ENCODE data around the gene GJA4.

Gene GJA4

DNA sequence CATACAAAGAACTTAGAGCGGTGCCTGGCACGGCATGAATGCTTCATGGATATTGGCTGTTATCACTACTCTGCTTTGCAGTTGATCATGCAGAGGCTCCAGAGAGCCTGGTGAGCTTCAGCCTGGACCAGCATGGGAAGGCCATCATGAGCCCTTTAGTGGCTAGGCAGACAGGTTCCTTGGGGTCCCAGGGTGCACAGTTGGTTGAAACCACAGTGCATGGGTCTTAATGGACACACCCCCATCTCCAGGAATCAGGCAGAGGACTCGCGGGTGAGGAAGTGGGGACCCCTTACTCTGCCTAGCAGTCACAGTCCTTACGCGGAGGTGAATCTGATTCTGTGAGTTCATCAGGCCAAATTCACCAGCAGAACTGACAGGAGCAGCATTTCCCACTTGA is 36.8 kb upstream of the GJA4 start:
- Histone ChIP-seq H3K27ac (ENCODE audit: low read depth, low read length) (no peak overlapping the region), H3K4me3 (ENCODE audit: low read length) (no peak overlapping the region), H3K9ac (ENCODE audit: low read depth, low read length) (no peak overlapping the region), H3K36me3 (ENCODE audit: insufficient read depth, low read length) (no peaks in the 10 kb centered on the region), H3K27me3 (ENCODE audit: insufficient read depth, low read length) (no peaks in the 10 kb centered on the region), H3K4me1 (ENCODE audit: insufficient read depth, low read length) (no peaks in the 10 kb centered on the region), H3K9me3 (ENCODE audit: insufficient read depth, low read depth, low read length) (no peaks in the 10 kb centered on the region)
- WGBS: 97% methylated on average over 6 of the region's 6 CpGs

- H3K36me3 ChIP-seq (ENCODE audit: insufficient read depth, low read length): no peaks in the 10 kb centered on the region
- no peak overlapping the region for H3K9ac ChIP-seq (ENCODE audit: low read depth, low read length)
- H3K4me3 ChIP-seq (ENCODE audit: low read length): no peak overlapping the region
- no peaks in the 10 kb centered on the region for H3K9me3 ChIP-seq (ENCODE audit: insufficient read depth, low read depth, low read length)
- 95% methylated on average over 21 of the region's 21 CpGs for WGBS
- no peak overlapping the region for H3K27ac ChIP-seq (ENCODE audit: low read depth, low read length)
- no peaks in the 10 kb centered on the region for H3K27me3 ChIP-seq (ENCODE audit: insufficient read depth, low read length)
- H3K4me1 ChIP-seq (ENCODE audit: insufficient read depth, low read length): no peaks in the 10 kb centered on the region
These were observed 35.4 kb upstream of the GJA4 start for GRCh38 chr1:34757386-34757785.

DNA sequence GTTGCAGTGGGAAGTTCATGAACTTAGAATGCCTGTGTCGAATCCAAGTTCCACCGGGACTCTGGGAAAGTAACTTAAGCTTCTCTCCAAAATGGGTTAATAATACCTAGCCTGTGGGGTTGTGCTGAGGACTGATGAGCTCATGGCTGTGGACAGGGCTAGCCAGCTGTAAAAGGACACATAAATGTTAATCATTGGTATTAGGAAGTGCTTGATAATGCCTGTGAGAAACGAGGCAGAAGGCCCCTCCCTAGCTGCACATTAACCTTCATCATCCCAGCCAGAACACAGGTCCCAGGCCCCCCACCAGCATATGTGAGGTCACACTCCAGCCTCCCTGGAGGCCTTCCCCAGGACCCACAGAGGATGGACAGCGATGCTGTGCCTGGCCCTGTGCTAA is 34.0 kb upstream of the GJA4 start:
- WGBS: 89% methylated on average over 4 of the region's 4 CpGs
- Histone ChIP-seq H3K9me3 (ENCODE audit: insufficient read depth, low read depth, low read length) (no peaks in the 10 kb centered on the region), H3K36me3 (ENCODE audit: insufficient read depth, low read length) (no peaks in the 10 kb centered on the region), H3K4me1 (ENCODE audit: insufficient read depth, low read length) (peaks cover 5% of the 10 kb centered on the region), H3K27ac (ENCODE audit: low read depth, low read length) (no peak overlapping the region), H3K4me3 (ENCODE audit: low read length) (no peak overlapping the region), H3K9ac (ENCODE audit: low read depth, low read length) (no peak overlapping the region), H3K27me3 (ENCODE audit: insufficient read depth, low read length) (no peaks in the 10 kb centered on the region)

DNA sequence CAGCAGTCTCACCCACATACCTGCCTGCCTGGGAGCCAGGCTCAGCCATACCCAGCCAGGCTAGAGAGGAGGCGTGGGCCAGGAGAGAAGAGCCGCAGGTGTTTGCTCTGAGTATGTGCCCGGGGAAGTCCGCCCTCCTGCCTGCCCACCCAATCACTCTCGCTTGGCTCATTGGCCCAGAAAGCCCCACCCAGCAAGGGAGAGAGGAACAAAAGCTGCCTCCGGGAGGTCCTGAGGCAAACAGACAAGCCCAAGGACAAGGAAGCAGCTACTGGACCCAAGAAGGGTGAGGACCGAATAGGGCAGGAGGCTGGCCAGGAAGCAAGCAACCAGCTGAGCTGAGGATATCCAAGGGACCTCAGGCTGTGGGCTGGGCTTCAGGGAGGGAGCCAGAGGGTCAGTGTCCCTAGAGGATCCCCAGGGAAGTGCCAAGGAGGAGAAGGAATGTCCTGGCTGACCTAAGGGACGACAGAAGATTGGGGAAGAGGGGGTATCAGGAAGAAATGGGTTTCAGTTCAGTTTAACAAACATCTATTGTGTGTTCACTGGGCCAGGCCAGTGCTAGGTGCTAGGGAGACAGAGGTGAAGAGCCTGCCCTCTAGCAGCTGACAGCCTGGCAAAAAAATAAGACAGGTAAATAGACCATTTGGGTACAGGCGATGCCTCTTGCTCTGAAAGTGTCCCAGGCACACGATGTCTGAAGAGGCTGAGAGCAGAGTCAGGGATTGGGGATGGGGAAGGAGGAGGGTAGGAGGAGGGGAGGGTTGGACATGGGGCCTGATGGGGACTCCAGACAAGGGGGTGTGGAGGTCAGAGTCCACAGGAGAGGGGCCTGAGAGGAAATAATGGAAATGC is 33.1 kb upstream of the GJA4 start, which contains the start of gene GJB4:
TSS of gene GJB4 (plus strand) at position 238 of the 855 bp plus-strand sequence. CDS start 1,515 bp downstream, outside the sequence.
- 69% methylated on average over 10 of the region's 10 CpGs for WGBS
- no peaks in the 10 kb centered on the region for H3K36me3 ChIP-seq (ENCODE audit: insufficient read depth, low read length)
- no peak within 1 kb of the TSS for H3K9ac ChIP-seq (ENCODE audit: low read depth, low read length)
- H3K4me1 ChIP-seq (ENCODE audit: insufficient read depth, low read length): peaks cover 5% of the 10 kb centered on the region
- no peaks in the 10 kb centered on the region for H3K27me3 ChIP-seq (ENCODE audit: insufficient read depth, low read length)
- no peak within 1 kb of the TSS for H3K4me3 ChIP-seq (ENCODE audit: low read length)
- no peaks in the 10 kb centered on the region for H3K9me3 ChIP-seq (ENCODE audit: insufficient read depth, low read depth, low read length)
- H3K27ac ChIP-seq (ENCODE audit: low read depth, low read length): no peak within 1 kb of the TSS

DNA sequence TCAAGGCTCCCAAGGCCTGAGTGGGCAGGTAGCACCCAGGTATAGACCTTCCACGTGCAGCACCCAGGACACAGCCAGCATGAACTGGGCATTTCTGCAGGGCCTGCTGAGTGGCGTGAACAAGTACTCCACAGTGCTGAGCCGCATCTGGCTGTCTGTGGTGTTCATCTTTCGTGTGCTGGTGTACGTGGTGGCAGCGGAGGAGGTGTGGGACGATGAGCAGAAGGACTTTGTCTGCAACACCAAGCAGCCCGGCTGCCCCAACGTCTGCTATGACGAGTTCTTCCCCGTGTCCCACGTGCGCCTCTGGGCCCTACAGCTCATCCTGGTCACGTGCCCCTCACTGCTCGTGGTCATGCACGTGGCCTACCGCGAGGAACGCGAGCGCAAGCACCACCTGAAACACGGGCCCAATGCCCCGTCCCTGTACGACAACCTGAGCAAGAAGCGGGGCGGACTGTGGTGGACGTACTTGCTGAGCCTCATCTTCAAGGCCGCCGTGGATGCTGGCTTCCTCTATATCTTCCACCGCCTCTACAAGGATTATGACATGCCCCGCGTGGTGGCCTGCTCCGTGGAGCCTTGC is 31.5 kb upstream of the GJA4 start:
- H3K4me1 ChIP-seq (ENCODE audit: insufficient read depth, low read length): peaks cover 5% of the 10 kb centered on the region
- no peak overlapping the region for H3K4me3 ChIP-seq (ENCODE audit: low read length)
- H3K9ac ChIP-seq (ENCODE audit: low read depth, low read length): no peak overlapping the region
- no peak overlapping the region for H3K27ac ChIP-seq (ENCODE audit: low read depth, low read length)
- WGBS: 95% methylated on average over 33 of the region's 33 CpGs
- H3K9me3 ChIP-seq (ENCODE audit: insufficient read depth, low read depth, low read length): no peaks in the 10 kb centered on the region
- H3K27me3 ChIP-seq (ENCODE audit: insufficient read depth, low read length): no peaks in the 10 kb centered on the region
- no peaks in the 10 kb centered on the region for H3K36me3 ChIP-seq (ENCODE audit: insufficient read depth, low read length)

GRCh38 chr1:34761776-34762307 is 31.0 kb upstream of the GJA4 start:
- no peaks in the 10 kb centered on the region for H3K36me3 ChIP-seq (ENCODE audit: insufficient read depth, low read length)
- no peaks in the 10 kb centered on the region for H3K9me3 ChIP-seq (ENCODE audit: insufficient read depth, low read depth, low read length)
- no peak overlapping the region for H3K27ac ChIP-seq (ENCODE audit: low read depth, low read length)
- H3K27me3 ChIP-seq (ENCODE audit: insufficient read depth, low read length): no peaks in the 10 kb centered on the region
- H3K9ac ChIP-seq (ENCODE audit: low read depth, low read length): no peak overlapping the region
- 96% methylated on average over 13 of the region's 13 CpGs for WGBS
- H3K4me3 ChIP-seq (ENCODE audit: low read length): no peak overlapping the region
- peaks cover 5% of the 10 kb centered on the region for H3K4me1 ChIP-seq (ENCODE audit: insufficient read depth, low read length)

GRCh38 chr1:34762474-34763141 is 30.2 kb upstream of the GJA4 start:
- H3K4me3 ChIP-seq (ENCODE audit: low read length): no peak overlapping the region
- peaks cover 5% of the 10 kb centered on the region for H3K4me1 ChIP-seq (ENCODE audit: insufficient read depth, low read length)
- no peaks in the 10 kb centered on the region for H3K9me3 ChIP-seq (ENCODE audit: insufficient read depth, low read depth, low read length)
- WGBS: 76% methylated on average over 7 of the region's 7 CpGs
- H3K36me3 ChIP-seq (ENCODE audit: insufficient read depth, low read length): no peaks in the 10 kb centered on the region
- H3K27me3 ChIP-seq (ENCODE audit: insufficient read depth, low read length): no peaks in the 10 kb centered on the region
- H3K9ac ChIP-seq (ENCODE audit: low read depth, low read length): no peak overlapping the region
- H3K27ac ChIP-seq (ENCODE audit: low read depth, low read length): no peak overlapping the region

- WGBS: 29% methylated on average over 7 of the region's 8 CpGs
- H3K36me3 ChIP-seq (ENCODE audit: insufficient read depth, low read length): no peaks in the 10 kb centered on the region
- H3K4me3 ChIP-seq (ENCODE audit: low read length): no peak overlapping the region
- H3K9ac ChIP-seq (ENCODE audit: low read depth, low read length): no peak overlapping the region
- H3K27ac ChIP-seq (ENCODE audit: low read depth, low read length): no peak overlapping the region
- H3K4me1 ChIP-seq (ENCODE audit: insufficient read depth, low read length): peaks cover 5% of the 10 kb centered on the region
- no peaks in the 10 kb centered on the region for H3K9me3 ChIP-seq (ENCODE audit: insufficient read depth, low read depth, low read length)
- H3K27me3 ChIP-seq (ENCODE audit: insufficient read depth, low read length): no peaks in the 10 kb centered on the region
These were observed 29.5 kb upstream of the GJA4 start for GRCh38 chr1:34763142-34763781.

DNA sequence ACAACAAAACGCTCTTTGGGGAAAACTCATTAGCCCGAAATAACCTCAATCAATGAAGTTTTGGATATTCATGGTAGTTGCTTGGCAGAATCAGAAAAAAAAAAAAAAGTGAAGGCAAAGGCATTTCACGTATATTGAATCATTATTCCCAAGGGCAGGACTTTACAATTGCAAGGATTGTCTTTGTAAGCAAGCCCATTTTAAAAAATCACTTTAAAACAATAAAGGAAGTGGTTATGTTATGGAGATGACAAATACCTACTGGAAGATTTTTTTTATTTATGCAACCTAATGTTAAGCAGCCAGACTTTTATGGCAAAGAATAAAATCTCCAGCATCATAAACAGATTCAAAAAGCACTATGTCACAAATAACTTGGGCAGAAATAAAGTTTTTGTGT is 23.9 kb upstream of the GJA4 start:
- no peaks in the 10 kb centered on the region for H3K27me3 ChIP-seq (ENCODE audit: insufficient read depth, low read length)
- H3K9ac ChIP-seq (ENCODE audit: low read depth, low read length): no peak overlapping the region
- no peaks in the 10 kb centered on the region for H3K9me3 ChIP-seq (ENCODE audit: insufficient read depth, low read depth, low read length)
- H3K36me3 ChIP-seq (ENCODE audit: insufficient read depth, low read length): no peaks in the 10 kb centered on the region
- H3K27ac ChIP-seq (ENCODE audit: low read depth, low read length): no peak overlapping the region
- no peak overlapping the region for H3K4me3 ChIP-seq (ENCODE audit: low read length)
- WGBS: 92% methylated on average over 2 of the region's 3 CpGs
- peaks cover 6% of the 10 kb centered on the region; the same call in 1 of the 2 replicates for H3K4me1 ChIP-seq (ENCODE audit: insufficient read depth, low read length)

GRCh38 chr1:34770891-34771504 is 21.8 kb upstream of the GJA4 start:
- no peaks in the 10 kb centered on the region for H3K27me3 ChIP-seq (ENCODE audit: insufficient read depth, low read length)
- H3K4me1 ChIP-seq (ENCODE audit: insufficient read depth, low read length): peaks cover 6% of the 10 kb centered on the region; the same call in 1 of the 2 replicates
- no peak overlapping the region for H3K9ac ChIP-seq (ENCODE audit: low read depth, low read length)
- WGBS: 87% methylated on average over 5 of the region's 5 CpGs
- no peaks in the 10 kb centered on the region for H3K9me3 ChIP-seq (ENCODE audit: insufficient read depth, low read depth, low read length)
- no peaks in the 10 kb centered on the region for H3K36me3 ChIP-seq (ENCODE audit: insufficient read depth, low read length)
- H3K27ac ChIP-seq (ENCODE audit: low read depth, low read length): no peak overlapping the region
- H3K4me3 ChIP-seq (ENCODE audit: low read length): no peak overlapping the region

Data from HUES64 (cell line).